ENCODE results near the gene ATP11C.

The ATP11C gene

GRCh38 chrX:139801397-139801813 lies 131.4 kb downstream of the ATP11C start:
- no peak for DNase-seq

DNA sequence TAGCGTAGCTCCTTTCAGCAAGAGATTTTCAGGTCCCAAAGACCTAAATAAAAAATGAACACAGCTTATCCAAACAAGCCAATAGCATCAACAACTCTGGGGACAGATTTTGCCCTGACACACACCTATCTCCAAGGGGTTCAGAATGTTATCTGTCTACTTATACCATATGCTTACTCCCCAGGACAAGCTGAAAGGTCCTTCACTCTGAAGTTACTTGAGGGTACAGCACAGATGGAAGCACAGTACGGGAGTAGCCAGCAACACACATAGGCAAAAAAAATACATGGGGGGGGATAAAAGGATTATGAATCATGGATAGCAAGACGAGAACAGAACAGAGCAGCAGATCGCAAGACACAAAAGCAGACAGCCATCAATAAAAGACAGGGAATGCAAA lies 134.2 kb downstream of the ATP11C start:
- no peak for DNase-seq

DNA sequence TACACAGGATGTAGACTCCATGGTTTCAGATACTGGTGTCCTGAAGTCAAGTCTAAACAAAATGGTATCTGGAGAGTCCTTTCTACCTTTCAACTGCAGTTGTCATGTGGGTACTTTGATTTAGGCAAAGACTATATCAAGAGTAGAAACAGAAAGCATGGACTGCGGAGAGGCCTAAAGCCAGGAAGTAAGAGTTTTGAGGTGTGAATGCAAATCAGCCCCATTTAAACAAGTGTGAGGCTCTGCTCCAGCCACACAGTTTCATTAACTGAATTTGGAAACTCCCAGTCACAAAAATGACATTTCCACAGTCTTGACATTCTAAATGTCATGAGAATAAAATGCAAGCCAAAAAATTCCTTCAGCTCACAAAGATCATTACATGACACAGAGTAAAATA lies 137.7 kb downstream of the ATP11C start:
- DNase-seq = no peak

GRCh38 chrX:139787601-139788000 lies 145.3 kb downstream of the ATP11C start:
- DNase-seq = no peak

GRCh38 chrX:139784807-139785206 lies 148.0 kb downstream of the ATP11C start:
- DNase-seq = no peak

DNA sequence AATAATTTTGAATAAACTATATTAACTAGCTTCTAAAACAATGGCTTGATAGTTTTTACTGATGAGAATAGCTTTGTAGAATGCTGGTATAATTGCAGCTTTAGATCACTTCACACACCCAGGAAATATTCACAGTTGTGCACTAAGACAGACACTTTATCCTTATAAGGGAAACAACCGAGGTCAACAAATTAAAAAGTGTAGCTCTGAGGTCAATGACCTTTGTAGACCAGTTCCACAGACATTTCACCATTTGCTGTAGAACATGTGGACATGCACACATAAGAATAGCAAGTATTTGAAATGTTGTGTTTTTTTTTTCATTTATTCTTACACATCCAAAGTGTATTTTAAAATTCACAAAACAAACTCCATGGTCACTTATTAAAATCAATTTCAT lies 148.9 kb downstream of the ATP11C start:
- no peak for DNase-seq

GRCh38 chrX:139783030-139783429 lies 149.8 kb downstream of the ATP11C start:
- no peak for DNase-seq

DNA sequence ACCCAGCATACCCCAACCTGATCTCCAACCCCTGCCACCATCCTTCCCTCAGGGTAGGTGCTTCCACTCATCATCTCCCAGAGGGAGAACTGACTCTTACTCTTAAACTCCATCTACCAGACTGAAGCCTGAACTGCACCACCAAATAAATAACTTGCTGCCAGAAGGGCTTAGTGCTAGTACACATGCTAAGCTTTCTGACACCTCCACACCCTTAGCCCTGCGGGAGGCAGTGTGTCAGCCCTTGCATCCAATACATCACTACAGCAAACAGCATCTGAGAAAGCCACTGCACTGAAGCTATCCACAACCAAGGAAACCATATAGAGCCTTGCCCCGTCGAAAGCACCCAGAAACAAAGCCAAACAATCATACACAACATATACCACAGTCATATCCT lies 156.3 kb downstream of the ATP11C start:
- no peak for DNase-seq

GRCh38 chrX:139770366-139770765 lies 162.5 kb downstream of the ATP11C start:
- DNase-seq = no peak

DNA sequence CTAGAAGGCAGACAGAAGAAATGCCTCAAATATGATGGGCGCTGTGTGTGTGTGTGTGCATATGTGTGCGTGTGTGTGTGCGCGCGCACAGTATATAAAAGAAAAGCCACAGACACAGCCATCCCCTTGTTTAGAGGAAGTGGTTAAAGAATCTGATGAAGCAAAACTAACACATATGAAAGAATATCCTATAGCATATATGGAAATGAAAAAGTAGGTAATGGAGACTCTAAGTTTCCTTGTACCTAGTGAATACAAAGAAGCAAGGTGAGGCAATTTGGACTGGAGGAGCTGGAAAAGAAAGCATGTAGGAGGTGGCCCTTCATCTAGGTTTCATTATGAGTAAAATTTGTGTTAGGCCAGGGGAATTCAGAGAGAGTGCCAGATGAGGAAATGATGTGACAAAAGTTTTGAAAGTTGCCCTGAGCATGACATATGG lies 166.3 kb downstream of the ATP11C start:
- peak in 1 of 2 donors; percentile 1 for DNase-seq

- DNase-seq = no peak
These were observed 170.3 kb downstream of the ATP11C start for GRCh38 chrX:139762400-139763183.

GRCh38 chrX:139759637-139760036 lies 173.2 kb downstream of the ATP11C start:
- no peak for DNase-seq

DNA sequence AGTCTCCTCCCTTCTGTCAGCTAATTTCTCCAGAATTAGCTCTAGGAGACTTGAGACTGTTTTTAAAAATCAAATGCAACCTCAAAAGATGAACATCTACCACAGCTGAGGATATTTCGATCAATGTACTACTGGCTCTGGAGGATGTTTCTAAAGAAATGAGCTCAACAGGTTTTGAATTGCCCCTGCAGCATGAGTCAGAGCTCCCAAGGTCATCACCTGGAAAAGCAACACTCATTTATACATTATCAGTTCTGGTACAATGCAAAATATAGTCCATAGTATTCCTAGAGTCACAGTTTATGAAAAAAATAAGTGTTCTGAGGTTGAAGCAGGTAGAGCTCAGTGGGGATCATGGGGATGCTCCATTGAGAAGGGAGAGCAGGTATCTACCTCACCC lies 174.0 kb downstream of the ATP11C start:
- no peak for DNase-seq

DNA sequence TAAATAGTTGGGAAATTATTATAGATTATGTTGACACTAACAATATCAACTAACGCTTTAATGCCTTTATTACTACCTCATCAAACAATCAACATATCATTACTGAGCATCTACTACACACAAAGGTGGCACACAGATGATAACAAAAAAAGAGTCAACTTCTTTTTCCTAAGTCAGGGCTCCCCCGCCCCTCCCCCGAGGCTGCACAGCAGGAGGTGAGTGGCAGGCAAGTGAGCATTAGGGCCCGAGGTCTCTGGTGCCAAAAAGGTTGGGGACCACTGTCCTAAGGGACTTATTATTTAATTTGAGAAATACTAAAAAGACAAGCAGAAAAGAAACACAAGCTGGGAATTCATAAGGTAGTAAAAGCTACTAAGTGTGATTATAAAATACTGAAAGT lies 174.6 kb downstream of the ATP11C start:
- DNase-seq = no peak

- no peak for DNase-seq
These were observed 181.8 kb downstream of the ATP11C start for GRCh38 chrX:139751053-139751452.

DNA sequence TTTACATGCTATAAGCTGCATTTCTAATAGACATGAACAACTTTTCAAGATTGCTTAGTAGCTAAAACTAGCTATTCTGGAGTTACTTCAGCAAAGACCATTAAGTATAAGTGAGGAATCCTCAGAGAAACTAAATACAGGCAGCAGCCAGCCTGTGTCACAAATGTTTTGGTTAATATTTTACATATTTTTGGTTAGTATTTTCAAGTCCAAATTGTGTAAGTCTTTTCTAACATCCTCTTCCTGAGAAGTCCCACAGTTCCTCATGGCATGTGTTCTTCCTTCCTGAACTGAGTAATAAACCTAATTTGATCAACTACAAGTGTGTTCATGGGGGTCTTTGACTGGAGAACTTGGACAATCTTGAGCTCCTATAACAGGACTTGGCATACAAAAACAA lies 182.5 kb downstream of the ATP11C start:
- DNase-seq = no peak

- peak in 1 of 2 donors; percentile 1 for DNase-seq
These were observed 193.7 kb downstream of the ATP11C start for GRCh38 chrX:139739138-139739537.

DNA sequence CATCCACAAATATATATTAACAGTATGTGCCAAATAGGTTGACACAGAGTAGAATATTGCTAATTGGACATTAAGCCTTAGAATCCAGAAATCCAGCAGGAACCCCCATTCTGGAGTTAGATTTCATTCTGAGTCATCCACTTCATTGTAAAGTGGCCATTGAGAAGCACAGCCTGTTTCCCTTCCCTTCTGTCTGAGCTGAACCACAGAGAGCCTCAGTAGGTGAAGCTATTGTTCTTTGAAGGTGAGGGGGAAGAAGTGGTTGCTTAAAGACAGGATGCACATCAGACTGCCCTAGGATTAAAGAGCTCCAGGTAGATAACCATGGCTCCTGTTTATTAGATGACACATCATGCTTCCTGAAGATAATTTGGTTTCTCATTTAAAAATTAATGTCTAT lies 194.3 kb downstream of the ATP11C start:
- no peak for DNase-seq

GRCh38 chrX:139736151-139736550 lies 196.7 kb downstream of the ATP11C start:
- DNase-seq = no peak

- no peak for DNase-seq
These were observed 197.9 kb downstream of the ATP11C start for GRCh38 chrX:139734996-139735395.

- no peak for DNase-seq
These were observed 207.1 kb downstream of the ATP11C start for GRCh38 chrX:139725720-139726119.

GRCh38 chrX:139724626-139725025 lies 208.2 kb downstream of the ATP11C start:
- DNase-seq = no peak

GRCh38 chrX:139720979-139721378 lies 211.9 kb downstream of the ATP11C start:
- no peak for DNase-seq

DNA sequence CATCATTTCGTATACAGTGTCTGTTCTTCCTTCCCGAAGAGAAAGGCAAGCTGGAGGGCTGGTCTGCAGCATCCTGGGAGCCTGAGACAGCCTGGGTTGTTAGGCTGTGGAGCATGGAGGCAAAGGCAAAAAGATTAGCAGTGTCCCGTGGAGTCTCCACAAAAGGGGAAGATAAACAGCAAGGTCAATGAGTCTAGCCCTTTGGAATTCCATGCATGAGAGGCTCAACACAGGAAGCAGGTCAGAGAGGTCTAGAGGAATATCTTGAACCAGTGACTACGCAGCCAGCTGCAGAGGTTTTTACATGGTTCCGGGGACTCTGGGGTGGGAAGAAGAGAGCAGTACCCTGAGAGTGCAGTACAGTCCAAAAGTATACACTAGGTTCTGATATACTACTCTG lies 212.7 kb downstream of the ATP11C start:
- no peak for DNase-seq

- no peak for DNase-seq
These were observed 224.8 kb downstream of the ATP11C start, which contains the start of gene MCF2 for GRCh38 chrX:139708067-139708466. TSS of gene MCF2 (minus strand) at chrX:139708167. CDS start at chrX:139651744, 56,423 bp downstream.

All from activated CD4-positive, alpha-beta T cell treated with anti-CD3 and anti-CD28 coated beads for 4 hours (primary cell).